ENCODE data around the gene FRMD7. TPM values are rescaled to one million over a fixed set of nuclear protein-coding genes. Genes with fewer than 3 reads are reported as not detected.

FRMD7 gene
- total and polyA plus RNA-seq, 2 donors from 2014 or later = 0.19 to 2.5 TPM

DNA sequence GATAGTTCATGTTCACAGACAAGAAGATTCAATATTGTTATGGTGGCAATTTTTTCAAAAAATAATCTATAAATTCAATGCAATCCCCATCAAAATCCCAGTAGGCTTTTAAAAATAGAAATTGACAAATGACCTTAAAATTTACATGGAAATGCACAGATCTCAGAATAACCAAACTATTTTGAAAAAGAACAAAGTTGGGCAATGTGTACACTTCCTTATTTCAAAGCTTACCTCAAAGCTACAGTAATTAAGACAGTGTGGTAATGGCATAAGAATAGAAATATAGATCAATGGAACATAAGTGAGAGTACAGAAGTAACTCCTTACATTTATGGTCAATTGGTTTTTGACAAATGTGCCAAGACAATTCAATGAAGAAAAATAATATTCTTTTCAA is 39.0 kb downstream of the FRMD7 start:
- Histone ChIP-seq H3K36me3 (ENCODE audit: control insufficient read depth in 2 of 3, insufficient read depth in 3 of 3, low read length in 3 of 3) (no peaks in the 10 kb centered on the region), H3K9ac (ENCODE audit: low read length in 3 of 3) (no peak overlapping the region), H3K27me3 (ENCODE audit: control insufficient read depth, insufficient read depth, low read length) (peaks cover 6% of the 10 kb centered on the region), H3K9me3 (ENCODE audit: control insufficient read depth in 2 of 3, insufficient read depth in 1 of 3, low read length in 3 of 3) (no peaks in the 10 kb centered on the region), H3K4me1 (ENCODE audit: control insufficient read depth in 2 of 3, insufficient read depth in 2 of 3, low read depth in 1 of 3, low read length in 3 of 3) (no peaks in the 10 kb centered on the region), H3K27ac (ENCODE audit: low read depth in 2 of 2, low read length in 2 of 2) (no peak overlapping the region), H3K4me3 (ENCODE audit: low read length in 3 of 3) (no peak overlapping the region)
- intact Hi-C loops (cut with DNase I) = no loop called here
- FAIRE-seq = no peak
- TF ChIP-seq, protein P1, sequence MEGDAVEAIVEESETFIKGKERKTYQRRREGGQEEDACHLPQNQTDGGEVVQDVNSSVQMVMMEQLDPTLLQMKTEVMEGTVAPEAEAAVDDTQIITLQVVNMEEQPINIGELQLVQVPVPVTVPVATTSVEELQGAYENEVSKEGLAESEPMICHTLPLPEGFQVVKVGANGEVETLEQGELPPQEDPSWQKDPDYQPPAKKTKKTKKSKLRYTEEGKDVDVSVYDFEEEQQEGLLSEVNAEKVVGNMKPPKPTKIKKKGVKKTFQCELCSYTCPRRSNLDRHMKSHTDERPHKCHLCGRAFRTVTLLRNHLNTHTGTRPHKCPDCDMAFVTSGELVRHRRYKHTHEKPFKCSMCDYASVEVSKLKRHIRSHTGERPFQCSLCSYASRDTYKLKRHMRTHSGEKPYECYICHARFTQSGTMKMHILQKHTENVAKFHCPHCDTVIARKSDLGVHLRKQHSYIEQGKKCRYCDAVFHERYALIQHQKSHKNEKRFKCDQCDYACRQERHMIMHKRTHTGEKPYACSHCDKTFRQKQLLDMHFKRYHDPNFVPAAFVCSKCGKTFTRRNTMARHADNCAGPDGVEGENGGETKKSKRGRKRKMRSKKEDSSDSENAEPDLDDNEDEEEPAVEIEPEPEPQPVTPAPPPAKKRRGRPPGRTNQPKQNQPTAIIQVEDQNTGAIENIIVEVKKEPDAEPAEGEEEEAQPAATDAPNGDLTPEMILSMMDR (IDR thresholded peaks at IDR 0.05; ENCODE audit: borderline replicate concordance, extremely low read depth, insufficient read depth) = no peak
- no peak for DNase-seq

DNA sequence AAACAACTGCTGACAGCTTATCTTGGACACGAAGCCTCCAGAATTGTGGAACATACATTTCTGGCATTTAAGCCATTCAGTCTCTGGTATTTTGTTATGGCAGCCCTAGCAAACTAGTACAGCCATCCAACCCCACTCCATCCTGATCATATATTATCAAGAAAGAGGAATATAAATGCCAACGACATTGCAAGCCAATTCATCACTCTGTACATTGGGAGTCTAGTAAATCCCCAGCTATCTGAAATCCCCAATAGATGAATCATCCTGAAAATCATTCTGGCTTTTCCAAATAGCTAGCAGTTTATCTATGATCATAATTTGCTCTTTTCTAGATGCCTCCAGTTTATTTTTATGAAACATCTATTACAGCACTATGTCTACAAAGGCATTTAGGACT is 41.1 kb downstream of the FRMD7 start:
- peaks cover 3% of the 10 kb centered on the region for H3K27me3 ChIP-seq (ENCODE audit: control insufficient read depth, insufficient read depth, low read length)
- no peaks in the 10 kb centered on the region for H3K9me3 ChIP-seq (ENCODE audit: control insufficient read depth in 2 of 3, insufficient read depth in 1 of 3, low read length in 3 of 3)
- intact Hi-C loops (cut with DNase I) = no loop called here
- H3K9ac ChIP-seq (ENCODE audit: low read length in 3 of 3) = no peak overlapping the region
- no peak overlapping the region for H3K4me3 ChIP-seq (ENCODE audit: low read length in 3 of 3)
- no peaks in the 10 kb centered on the region for H3K4me1 ChIP-seq (ENCODE audit: control insufficient read depth in 2 of 3, insufficient read depth in 2 of 3, low read depth in 1 of 3, low read length in 3 of 3)
- TF ChIP-seq, protein P1 (IDR thresholded peaks at IDR 0.05; ENCODE audit: borderline replicate concordance, extremely low read depth, insufficient read depth) = no peak
- no peak overlapping the region for H3K27ac ChIP-seq (ENCODE audit: low read depth in 2 of 2, low read length in 2 of 2)
- DNase-seq (no peak), FAIRE-seq (no peak)
- no peaks in the 10 kb centered on the region for H3K36me3 ChIP-seq (ENCODE audit: control insufficient read depth in 2 of 3, insufficient read depth in 3 of 3, low read length in 3 of 3)

DNA sequence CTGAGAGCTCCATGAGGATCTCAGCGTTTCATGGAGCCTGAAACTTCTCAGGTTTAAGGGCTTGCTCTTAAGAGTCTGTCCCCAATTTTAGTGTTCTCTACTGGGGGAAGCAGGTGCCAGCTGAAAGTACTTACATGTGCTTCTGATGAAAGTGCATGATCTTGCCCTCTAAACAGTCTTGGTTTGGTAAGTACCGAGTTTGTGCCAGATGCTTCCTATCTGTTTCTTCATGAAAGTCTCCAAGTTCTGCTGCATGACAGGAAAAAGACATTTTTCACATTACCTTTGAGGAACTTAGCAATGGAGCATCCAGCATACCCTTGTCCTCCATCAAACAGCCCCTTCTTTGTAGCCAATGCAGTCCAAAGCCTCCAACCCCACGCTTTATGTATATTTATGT is 42.0 kb downstream of the FRMD7 start:
- FAIRE-seq = no peak
- TF ChIP-seq, protein P1 (IDR thresholded peaks at IDR 0.05; ENCODE audit: borderline replicate concordance, extremely low read depth, insufficient read depth) = no peak
- no peaks in the 10 kb centered on the region for H3K4me1 ChIP-seq (ENCODE audit: control insufficient read depth in 2 of 3, insufficient read depth in 2 of 3, low read depth in 1 of 3, low read length in 3 of 3)
- no peak overlapping the region for H3K9ac ChIP-seq (ENCODE audit: low read length in 3 of 3)
- DNase-seq = no peak
- H3K27me3 ChIP-seq (ENCODE audit: control insufficient read depth, insufficient read depth, low read length) = peaks cover 3% of the 10 kb centered on the region
- H3K4me3 ChIP-seq (ENCODE audit: low read length in 3 of 3) = no peak overlapping the region
- no peaks in the 10 kb centered on the region for H3K9me3 ChIP-seq (ENCODE audit: control insufficient read depth in 2 of 3, insufficient read depth in 1 of 3, low read length in 3 of 3)
- intact Hi-C loops (cut with DNase I) = no loop called here
- H3K27ac ChIP-seq (ENCODE audit: low read depth in 2 of 2, low read length in 2 of 2) = no peak overlapping the region
- H3K36me3 ChIP-seq (ENCODE audit: control insufficient read depth in 2 of 3, insufficient read depth in 3 of 3, low read length in 3 of 3) = no peaks in the 10 kb centered on the region

DNA sequence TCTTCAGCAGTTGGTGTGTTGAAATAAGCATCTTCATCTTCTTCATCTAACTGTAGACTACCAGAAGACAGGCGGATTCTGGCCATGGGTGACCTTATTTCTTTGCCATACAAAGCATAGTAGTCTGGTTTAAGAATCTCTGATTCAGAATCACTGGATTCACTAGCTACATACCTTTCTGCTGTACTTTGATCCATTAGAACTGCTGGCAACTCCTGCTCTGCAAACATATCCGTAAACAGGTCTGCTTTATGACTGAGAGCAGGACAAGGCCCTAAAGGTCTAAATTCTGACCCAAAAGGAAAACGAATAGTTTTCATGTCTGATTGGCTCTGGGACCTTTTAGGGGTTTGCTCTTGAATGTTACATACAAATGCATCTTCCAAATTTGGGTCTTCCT is 49.9 kb downstream of the FRMD7 start:
- FAIRE-seq (no peak), DNase-seq (no peak)
- Histone ChIP-seq H3K36me3 (ENCODE audit: control insufficient read depth in 2 of 3, insufficient read depth in 3 of 3, low read length in 3 of 3) (no peaks in the 10 kb centered on the region), H3K9me3 (ENCODE audit: control insufficient read depth in 2 of 3, insufficient read depth in 1 of 3, low read length in 3 of 3) (no peaks in the 10 kb centered on the region), H3K4me3 (ENCODE audit: low read length in 3 of 3) (no peak overlapping the region), H3K4me1 (ENCODE audit: control insufficient read depth in 2 of 3, insufficient read depth in 2 of 3, low read depth in 1 of 3, low read length in 3 of 3) (no peaks in the 10 kb centered on the region), H3K27ac (ENCODE audit: low read depth in 2 of 2, low read length in 2 of 2) (no peak overlapping the region), H3K27me3 (ENCODE audit: control insufficient read depth, insufficient read depth, low read length) (peaks cover 7% of the 10 kb centered on the region), H3K9ac (ENCODE audit: low read length in 3 of 3) (no peak overlapping the region)
- TF ChIP-seq, protein P1 (IDR thresholded peaks at IDR 0.05; ENCODE audit: borderline replicate concordance, extremely low read depth, insufficient read depth) = no peak
- intact Hi-C loops (cut with DNase I) = no loop called here
